ENCODE measurements around the gene NAT14.

Gene NAT14

GRCh38 chr19:55467236-55468053, 17.5 kb upstream of the NAT14 start:
- DNase-seq (ENCODE audit: insufficient read length, low spot score) (peak; percentile 68), FAIRE-seq (peak; percentile 49)

GRCh38 chr19:55468054-55468393, 17.0 kb upstream of the NAT14 start:
- DNase-seq (ENCODE audit: insufficient read length, low spot score): no peak
- no peak for FAIRE-seq

- no peak for DNase-seq (ENCODE audit: insufficient read length, low spot score)
- no peak for FAIRE-seq
Observed at GRCh38 chr19:55471266-55471665, 13.7 kb upstream of the NAT14 start.

GRCh38 chr19:55472463-55472862, 12.5 kb upstream of the NAT14 start:
- FAIRE-seq: no peak
- no peak for DNase-seq (ENCODE audit: insufficient read length, low spot score)

GRCh38 chr19:55473225-55474012, 11.6 kb upstream of the NAT14 start:
- DNase-seq (ENCODE audit: insufficient read length, low spot score): no peak
- no peak for FAIRE-seq

GRCh38 chr19:55474269-55475265, 10.4 kb upstream of the NAT14 start:
- no peak for DNase-seq (ENCODE audit: insufficient read length, low spot score)
- FAIRE-seq: no peak

GRCh38 chr19:55476100-55476775, 8.8 kb upstream of the NAT14 start, which contains the start of gene ZNF628:
Gene ZNF628 (plus strand): TSS chr19:55476617. CDS start chr19:55479911, 3,294 bp downstream.
- FAIRE-seq: peak; percentile 86
- peak; percentile 98 for DNase-seq (ENCODE audit: insufficient read length, low spot score)

- FAIRE-seq (no peak), DNase-seq (ENCODE audit: insufficient read length, low spot score) (no peak)
Observed at GRCh38 chr19:55477905-55478304, 7.1 kb upstream of the NAT14 start.

GRCh38 chr19:55478364-55478763, 6.6 kb upstream of the NAT14 start:
- DNase-seq (ENCODE audit: insufficient read length, low spot score) (no peak), FAIRE-seq (no peak)

- DNase-seq (ENCODE audit: insufficient read length, low spot score) (no peak), FAIRE-seq (no peak)
Observed at GRCh38 chr19:55479045-55479444, 5.9 kb upstream of the NAT14 start.

- FAIRE-seq: no peak
- no peak for DNase-seq (ENCODE audit: insufficient read length, low spot score)
Observed at GRCh38 chr19:55479451-55480230, 5.3 kb upstream of the NAT14 start.

- no peak for FAIRE-seq
- DNase-seq (ENCODE audit: insufficient read length, low spot score): no peak
Observed at GRCh38 chr19:55481148-55481793, 3.7 kb upstream of the NAT14 start.

GRCh38 chr19:55481794-55482155, 3.2 kb upstream of the NAT14 start:
- DNase-seq (ENCODE audit: insufficient read length, low spot score): no peak
- FAIRE-seq: no peak

GRCh38 chr19:55482156-55482961, 2.6 kb upstream of the NAT14 start:
- FAIRE-seq (no peak), DNase-seq (ENCODE audit: insufficient read length, low spot score) (no peak)

- FAIRE-seq (peak; percentile 46), DNase-seq (ENCODE audit: insufficient read length, low spot score) (no peak)
Observed at GRCh38 chr19:55482967-55483705, 1.9 kb upstream of the NAT14 start.

GRCh38 chr19:55483706-55484592, 1.0 kb upstream of the NAT14 start:
- FAIRE-seq (peak; percentile 9), DNase-seq (ENCODE audit: insufficient read length, low spot score) (no peak)

Measured in HTR-8/SVneo (cell line).